IPS-15b (cell line): ENCODE data around the gene MBNL2.

Source experiments
- H3K27me3 ChIP-seq: one replicate; pipeline ENCODE4 v1.6.1; 2013; ENCODE audit warnings: low read length; ENCODE audit not compliant: control insufficient read depth, insufficient read depth
- H3K36me3 ChIP-seq: one replicate; pipeline ENCODE4 v1.6.1; 2013; ENCODE audit warnings: low read length; ENCODE audit not compliant: control insufficient read depth, insufficient read depth
- H3K4me1 ChIP-seq: one replicate; pipeline ENCODE4 v1.6.1; 2013; ENCODE audit warnings: mild to moderate bottlenecking, low read length; ENCODE audit not compliant: control insufficient read depth, insufficient read depth
- H3K4me3 ChIP-seq: one replicate; pipeline ENCODE4 v1.5.1; 2013; ENCODE audit warnings: low read depth, low read length
- H3K9ac ChIP-seq: one replicate; pipeline ENCODE4 v1.6.1; 2013; ENCODE audit warnings: low read depth, mild to moderate bottlenecking, low read length
- H3K9me3 ChIP-seq: one replicate; pipeline ENCODE4 v1.6.1; 2013; ENCODE audit warnings: mild to moderate bottlenecking, low read length; ENCODE audit not compliant: control insufficient read depth, insufficient read depth

MBNL2 gene, protein sequence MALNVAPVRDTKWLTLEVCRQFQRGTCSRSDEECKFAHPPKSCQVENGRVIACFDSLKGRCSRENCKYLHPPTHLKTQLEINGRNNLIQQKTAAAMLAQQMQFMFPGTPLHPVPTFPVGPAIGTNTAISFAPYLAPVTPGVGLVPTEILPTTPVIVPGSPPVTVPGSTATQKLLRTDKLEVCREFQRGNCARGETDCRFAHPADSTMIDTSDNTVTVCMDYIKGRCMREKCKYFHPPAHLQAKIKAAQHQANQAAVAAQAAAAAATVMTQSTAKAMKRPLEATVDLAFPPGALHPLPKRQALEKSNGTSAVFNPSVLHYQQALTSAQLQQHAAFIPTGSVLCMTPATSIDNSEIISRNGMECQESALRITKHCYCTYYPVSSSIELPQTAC

DNA sequence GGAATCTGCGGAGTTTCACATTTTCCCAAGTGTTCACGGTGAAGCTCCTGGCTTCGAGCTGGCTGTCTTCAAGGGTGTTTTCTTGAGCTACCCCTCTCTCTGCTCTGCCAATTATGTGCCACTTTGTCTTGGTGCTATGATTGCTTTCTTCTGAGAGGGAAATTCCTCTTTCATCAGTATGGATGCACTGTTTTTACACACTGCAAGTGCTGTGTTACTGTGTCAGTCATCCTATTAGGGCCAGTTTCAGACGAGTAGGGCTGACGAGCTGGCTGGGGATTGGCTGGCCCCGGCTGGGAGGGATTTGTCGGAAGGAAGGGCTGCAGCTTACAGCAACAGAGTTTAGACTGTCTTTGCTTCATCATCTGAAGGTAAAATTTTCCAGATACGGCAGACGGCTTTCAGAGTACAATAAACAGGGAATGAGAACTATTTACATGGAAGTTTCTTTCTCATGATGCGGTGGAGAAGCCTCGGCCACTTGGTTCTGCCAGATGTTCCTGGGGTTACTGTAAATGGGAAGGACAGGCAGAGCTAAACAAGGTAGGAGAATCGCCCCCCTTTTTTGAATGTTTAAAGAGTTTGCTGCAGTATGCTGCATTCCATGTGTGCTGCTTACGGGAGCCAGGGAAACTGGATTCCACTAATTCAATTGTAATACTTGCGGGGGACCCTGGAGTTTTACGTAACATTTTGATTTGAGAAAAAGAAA lies at the start of gene MBNL2:
Gene MBNL2 (plus strand): TSS at position 345 of the 712 bp plus-strand sequence. CDS start 53,903 bp downstream, outside the sequence.
- Histone ChIP-seq H3K27me3 (peaks cover 70% of the 10 kb centered on the region), H3K9ac (no peak within 1 kb of the TSS), H3K4me1 (peaks cover 11% of the 10 kb centered on the region), H3K36me3 (no peaks in the 10 kb centered on the region), H3K9me3 (no peaks in the 10 kb centered on the region), H3K4me3 (peak within 1 kb of the TSS; percentile 48)

DNA sequence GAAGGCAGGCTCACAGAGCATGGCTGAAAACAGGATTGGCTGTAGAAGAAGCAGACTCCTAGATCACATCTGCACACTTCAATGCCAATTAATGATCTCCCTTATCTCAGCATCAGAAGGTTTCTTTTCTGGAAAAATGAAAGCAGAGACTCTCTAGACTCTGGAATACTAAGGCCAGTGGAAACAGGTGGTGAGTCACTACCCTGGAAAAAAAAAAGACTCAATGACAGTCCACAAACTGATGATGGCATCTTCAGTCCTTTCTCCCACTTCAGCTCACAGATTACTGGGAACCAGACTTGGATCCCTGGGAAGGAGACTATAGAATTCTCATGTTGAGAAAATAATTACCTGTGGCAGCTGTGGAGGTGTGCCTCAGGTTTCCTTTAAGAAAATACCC lies 47.5 kb upstream of the MBNL2 start:
- Histone ChIP-seq H3K4me1 (no peaks in the 10 kb centered on the region), H3K9ac (no peak overlapping the region), H3K9me3 (no peaks in the 10 kb centered on the region), H3K27me3 (no peaks in the 10 kb centered on the region), H3K36me3 (no peaks in the 10 kb centered on the region), H3K4me3 (no peak overlapping the region)

DNA sequence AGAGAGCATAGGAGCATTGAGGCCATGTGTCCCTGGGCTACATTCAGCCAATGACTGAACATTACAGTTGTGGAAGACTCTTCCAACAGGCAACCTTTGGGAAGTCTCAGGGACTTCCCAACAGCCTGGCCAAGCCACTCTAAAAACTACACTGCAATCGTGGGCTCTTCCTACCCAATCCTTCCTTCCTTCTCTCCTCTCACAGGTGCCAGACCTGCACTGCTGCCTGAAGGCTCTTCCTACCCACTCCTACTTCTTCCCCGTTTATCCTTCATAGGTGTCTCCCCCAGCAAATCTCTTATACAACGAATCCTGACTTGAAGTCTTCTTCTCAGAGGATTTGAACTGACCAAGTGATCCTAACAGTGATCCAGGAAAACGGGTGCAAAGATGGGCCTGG lies 47.1 kb upstream of the MBNL2 start:
- Histone ChIP-seq H3K4me3 (no peak overlapping the region), H3K9me3 (no peaks in the 10 kb centered on the region), H3K36me3 (no peaks in the 10 kb centered on the region), H3K9ac (no peak overlapping the region), H3K4me1 (no peaks in the 10 kb centered on the region), H3K27me3 (no peaks in the 10 kb centered on the region)

DNA sequence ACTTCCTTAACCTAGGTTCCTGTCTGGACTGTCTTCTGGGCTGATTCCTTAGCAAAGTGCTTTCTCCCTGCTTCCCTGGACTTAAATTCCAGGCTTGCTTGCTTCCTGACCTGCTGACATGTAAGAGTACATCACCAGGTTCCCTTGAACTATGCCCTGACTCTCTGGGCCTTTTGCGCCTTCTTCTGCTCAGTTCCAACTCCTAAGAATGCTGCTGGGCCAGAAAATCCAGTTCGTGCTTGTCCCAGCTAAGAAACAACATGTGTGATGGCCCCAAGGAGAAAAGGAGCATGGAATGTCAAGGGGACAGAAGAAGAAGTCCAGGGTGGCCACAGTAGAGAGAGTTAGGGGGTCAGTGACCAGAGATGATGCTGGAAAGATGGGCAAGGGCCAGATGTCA lies 42.6 kb upstream of the MBNL2 start:
- Histone ChIP-seq H3K4me1 (no peaks in the 10 kb centered on the region), H3K27me3 (no peaks in the 10 kb centered on the region), H3K4me3 (no peak overlapping the region), H3K9me3 (no peaks in the 10 kb centered on the region), H3K9ac (no peak overlapping the region), H3K36me3 (no peaks in the 10 kb centered on the region)

DNA sequence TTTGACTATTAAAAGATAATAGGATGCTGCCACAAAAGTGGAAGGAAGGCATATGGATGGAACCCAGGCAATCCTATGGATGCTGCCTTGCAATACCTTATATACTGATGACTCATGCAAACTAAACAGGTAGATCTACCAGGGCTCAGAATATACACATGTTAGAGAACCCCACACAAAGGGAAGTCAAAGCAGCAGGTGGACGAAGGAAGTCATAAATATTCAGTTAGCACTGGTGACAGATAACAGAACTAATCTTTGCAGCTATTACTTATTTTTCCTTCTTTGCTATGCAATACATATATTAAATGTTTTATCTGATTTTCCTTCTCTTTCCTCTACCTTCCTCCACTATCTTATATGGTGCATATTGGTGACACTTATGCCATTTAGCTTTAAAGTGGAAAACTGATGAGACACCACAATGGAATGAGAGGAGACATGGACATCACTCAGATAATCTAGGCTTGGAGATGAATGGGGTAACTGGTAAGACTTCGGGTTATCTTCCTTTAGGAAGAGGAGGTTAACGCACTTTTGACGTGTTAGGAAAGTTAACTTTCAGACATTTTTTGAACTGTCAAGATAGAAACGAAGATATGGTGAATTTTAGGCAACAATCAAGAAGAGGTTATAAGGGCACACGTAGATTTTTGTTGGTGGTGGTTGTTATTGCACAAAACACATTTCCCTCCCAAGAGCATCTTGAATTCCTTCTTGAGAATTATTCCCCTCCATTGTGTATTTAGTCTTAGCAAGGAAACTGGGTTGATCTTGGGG lies 39.8 kb upstream of the MBNL2 start:
- no peaks in the 10 kb centered on the region for H3K9me3 ChIP-seq
- H3K4me3 ChIP-seq, result no peak overlapping the region
- H3K9ac ChIP-seq, result no peak overlapping the region

DNA sequence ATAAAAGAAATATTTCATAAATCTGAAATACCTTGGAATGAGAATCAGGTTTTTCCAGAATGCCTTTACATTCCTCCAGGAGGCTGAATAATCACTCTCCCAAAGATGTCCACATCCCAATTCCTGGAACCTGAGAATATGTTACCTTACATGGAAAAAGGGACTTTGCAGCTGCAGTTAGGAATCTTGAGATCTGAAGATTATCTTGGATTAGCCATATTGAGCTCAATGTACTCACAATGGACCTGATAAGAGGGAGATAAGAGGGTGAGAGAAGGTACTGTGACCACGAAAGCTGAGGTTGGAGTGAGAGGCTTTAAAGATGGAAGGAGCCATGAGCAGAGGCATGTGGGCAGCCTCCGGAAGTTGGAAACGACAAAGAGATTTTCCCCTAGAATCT lies 36.8 kb upstream of the MBNL2 start:
- H3K36me3 ChIP-seq, result no peaks in the 10 kb centered on the region
- no peaks in the 10 kb centered on the region for H3K27me3 ChIP-seq
- H3K4me3 ChIP-seq, result no peak overlapping the region
- no peak overlapping the region for H3K9ac ChIP-seq
- H3K4me1 ChIP-seq, result no peaks in the 10 kb centered on the region
- no peaks in the 10 kb centered on the region for H3K9me3 ChIP-seq

More for the DNA sequence above, 39.8 kb upstream of the MBNL2 start:
- H3K27me3 ChIP-seq, result no peaks in the 10 kb centered on the region
- H3K4me1 ChIP-seq, result no peaks in the 10 kb centered on the region
- no peaks in the 10 kb centered on the region for H3K36me3 ChIP-seq

DNA sequence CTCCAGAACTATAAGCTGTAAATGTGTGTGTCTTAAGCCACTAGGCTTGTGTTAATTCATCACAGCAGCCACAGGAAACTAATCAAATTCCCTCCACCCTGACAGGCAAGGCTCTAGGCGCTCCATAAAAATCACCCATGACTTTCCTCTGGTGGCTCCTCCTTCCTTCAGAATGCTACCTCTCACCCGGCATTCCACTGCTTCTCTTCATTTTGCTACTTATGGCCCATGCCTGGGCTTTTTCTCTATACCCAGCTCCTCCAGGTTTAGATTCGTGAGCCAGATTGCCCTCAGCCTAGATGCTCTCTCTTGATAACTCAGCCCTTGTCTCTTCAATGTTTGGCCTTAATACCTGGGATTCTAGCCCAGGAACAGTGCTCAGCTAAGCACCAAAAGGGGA lies 36.4 kb upstream of the MBNL2 start:
- H3K4me3 ChIP-seq, result no peak overlapping the region
- no peaks in the 10 kb centered on the region for H3K4me1 ChIP-seq
- H3K36me3 ChIP-seq, result no peaks in the 10 kb centered on the region
- no peaks in the 10 kb centered on the region for H3K27me3 ChIP-seq
- H3K9ac ChIP-seq, result no peak overlapping the region
- H3K9me3 ChIP-seq, result no peaks in the 10 kb centered on the region

DNA sequence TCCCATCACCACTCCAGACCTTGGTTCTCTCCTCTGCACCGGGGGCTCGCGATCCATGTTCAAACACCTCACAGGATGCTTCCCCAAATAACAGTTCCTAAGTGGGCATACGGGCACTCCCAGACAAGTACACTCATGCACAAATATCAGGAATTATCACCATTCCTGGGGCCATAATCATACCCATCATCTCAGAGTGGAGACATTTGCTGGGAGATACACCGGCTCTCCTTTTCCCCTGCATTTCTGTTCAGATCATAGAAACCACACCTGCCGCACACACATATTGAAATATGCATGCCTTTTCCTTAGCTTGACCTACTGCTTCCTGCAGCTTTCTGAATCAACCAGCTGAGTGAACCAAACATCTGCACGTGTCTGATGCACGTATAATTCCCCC lies 33.9 kb upstream of the MBNL2 start:
- Histone ChIP-seq H3K27me3 (no peaks in the 10 kb centered on the region), H3K9ac (no peak overlapping the region), H3K9me3 (no peaks in the 10 kb centered on the region), H3K4me3 (no peak overlapping the region), H3K4me1 (no peaks in the 10 kb centered on the region), H3K36me3 (no peaks in the 10 kb centered on the region)

DNA sequence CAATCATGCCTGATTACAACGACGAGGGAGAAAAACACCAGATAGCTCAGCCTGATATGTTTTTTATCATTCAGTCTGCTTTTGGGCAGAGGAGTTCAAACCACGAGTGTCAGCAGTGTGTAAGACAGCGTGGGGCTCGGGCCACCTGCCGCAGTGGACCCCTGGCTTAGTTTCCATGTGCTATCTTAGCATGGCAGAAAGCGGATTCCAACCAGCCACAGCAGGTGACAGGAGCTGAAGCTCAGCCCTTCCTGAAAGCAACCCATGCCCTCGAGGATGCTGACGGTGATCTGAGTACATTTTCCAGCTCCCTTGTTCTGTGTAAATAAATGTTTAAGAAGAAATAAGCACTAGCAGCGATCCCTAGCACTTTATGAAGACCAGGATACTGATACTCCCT lies 32.2 kb upstream of the MBNL2 start:
- Histone ChIP-seq H3K9ac (no peak overlapping the region), H3K4me1 (peaks cover 5% of the 10 kb centered on the region), H3K36me3 (no peaks in the 10 kb centered on the region), H3K9me3 (no peaks in the 10 kb centered on the region), H3K4me3 (no peak overlapping the region), H3K27me3 (no peaks in the 10 kb centered on the region)

DNA sequence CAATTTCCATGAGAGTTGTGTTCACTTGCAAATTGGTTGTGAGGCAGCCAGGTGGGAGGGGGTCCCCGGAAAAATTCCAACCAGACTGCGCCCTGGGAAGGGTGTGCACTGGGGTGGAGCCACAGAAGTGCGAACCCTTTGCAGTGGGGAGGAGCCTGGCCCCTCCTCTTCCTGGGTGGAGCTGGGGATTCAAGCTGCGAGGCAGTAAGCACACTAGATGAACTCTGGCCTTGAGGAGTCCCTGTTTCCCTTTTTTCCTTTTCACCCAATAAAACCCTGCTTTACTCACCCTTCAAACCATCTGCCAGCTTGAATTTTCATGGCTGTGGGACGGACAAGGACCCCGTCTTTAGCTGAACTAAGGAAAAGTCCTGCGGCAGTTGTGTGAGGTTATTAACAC lies 31.0 kb upstream of the MBNL2 start:
- H3K9me3 ChIP-seq, result no peaks in the 10 kb centered on the region
- H3K36me3 ChIP-seq, result no peaks in the 10 kb centered on the region
- H3K27me3 ChIP-seq, result no peaks in the 10 kb centered on the region
- H3K4me1 ChIP-seq, result peaks cover 5% of the 10 kb centered on the region
- H3K4me3 ChIP-seq, result no peak overlapping the region
- no peak overlapping the region for H3K9ac ChIP-seq

DNA sequence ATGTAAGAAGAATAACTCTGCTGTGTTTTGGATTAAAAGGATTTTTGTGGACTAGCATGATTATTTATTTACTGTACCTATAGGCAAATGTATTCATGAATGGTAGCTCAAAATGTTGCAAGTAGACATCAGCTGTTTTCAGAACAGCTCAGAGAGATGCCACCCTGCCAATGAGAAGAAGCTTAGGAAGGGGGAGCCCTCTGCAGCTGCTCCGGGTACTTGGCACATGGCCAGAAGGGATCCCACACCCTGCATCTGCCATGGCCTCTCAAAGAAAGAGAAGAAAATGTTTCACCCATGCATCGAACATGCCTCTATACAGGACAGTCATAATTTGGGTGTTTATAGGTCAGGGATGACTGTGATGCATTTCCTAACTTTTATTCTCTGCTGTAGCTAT lies 30.5 kb upstream of the MBNL2 start:
- Histone ChIP-seq H3K36me3 (no peaks in the 10 kb centered on the region), H3K9me3 (no peaks in the 10 kb centered on the region), H3K27me3 (no peaks in the 10 kb centered on the region), H3K9ac (no peak overlapping the region), H3K4me1 (peaks cover 7% of the 10 kb centered on the region), H3K4me3 (no peak overlapping the region)
